Ovary (tissue), 9 donors: Measurements from ENCODE around the gene ODAD4. TPM values are rescaled to one million over a fixed set of nuclear protein-coding genes. Genes with fewer than 3 reads are reported as not detected.

Experiments
- DNase-seq, 5 donors: peaks; one replicate each; pipeline ENCODE4 v3.0.0-alpha.2; 2019 to 2020
- H3K27ac ChIP-seq, 2 donors: fragments of 200-600 bp; one replicate each; pipeline versions ENCODE4 v1.5.1 to v1.8.0; 2019 to 2022
- H3K27me3 ChIP-seq: fragments of 200-600 bp; one replicate; pipeline ENCODE4 v1.8.0; 2022
- H3K36me3 ChIP-seq: fragments of 200-600 bp; sonication (generic); one replicate; pipeline ENCODE4 v1.5.1; 2019
- H3K4me1 ChIP-seq: one replicate; pipeline ENCODE4 v1.8.1; 2013; ENCODE audit warnings: mild to moderate bottlenecking, moderate library complexity; ENCODE audit not compliant: insufficient read depth
- H3K4me3 ChIP-seq: fragments of 200-600 bp; sonication (generic); one replicate; pipeline ENCODE4 v1.5.1; 2017
- H3K9me3 ChIP-seq, 2 donors: fragments of 200-600 bp in 1 of 2; sonication (generic) in 1 of 2; one replicate each; pipeline versions ENCODE4 v1.5.1 to v1.8.1; 2013 to 2019; ENCODE audit warnings: mild to moderate bottlenecking in 1 of 2, moderate library complexity in 1 of 2
- CTCF ChIP-seq, 3 donors: fragments of 450-650 bp in 2 of 3; fragments of 200-600 bp in 1 of 3; IDR thresholded peaks; one replicate each; pipeline versions ENCODE4 v1.5.1 to v1.8.0; 2016 to 2022; ENCODE audit warnings: antibody characterized with exemption in 3 of 3, mild to moderate bottlenecking in 1 of 3
- EP300 ChIP-seq: sonication (generic); formaldehyde crosslinking; IDR thresholded peaks from one replicate; pipeline ENCODE4 v1.6.1; 2017; ENCODE audit warnings: antibody characterized with exemption
- POLR2A ChIP-seq: fragments of 450-650 bp; IDR thresholded peaks from one replicate; pipeline ENCODE4 v1.6.1; 2017; ENCODE audit warnings: antibody characterized with exemption, mild to moderate bottlenecking, moderate library complexity
- WGBS, 3 donors: extraction: QIAGEN DNeasy Blood & Tissue Kit in 1 of 3; methylation state at CpG; one replicate each; pipeline versions ENCODE4 v1.1.5 to v1.1.7; 2013 to 2017; 5-methylcytosine and 5-hydroxymethylcytosine counted together
- intact Hi-C, 4 donors: fragments of 100-400 bp; cut with DNase I; formaldehyde crosslinking; loops; one replicate each; pipeline versions ENCODE4 v1.11.0 to v1.15.1; 2022 to 2023
- polyA plus RNA-seq, 2 donors: library from polyadenylated mRNA; stranded (reverse); fragments of 200-250 nt in 1 of 2; fragments of 350-450 nt in 1 of 2; fragmentation: Illumina TruSeq in 1 of 2; extraction: RNeasy Lipid Tissue Mini Kit (QIAGEN cat#74804) in 1 of 2; gene quantifications; one replicate each; pipeline ENCODE4 v1.2.3, GENCODE V29; 2013 to 2014
- total RNA-seq, 7 donors: library from RNA; depleted of rRNA in 2 of 7; stranded (reverse); fragments of >200 nt in 2 of 7; fragmentation: NEBNext Ultra II Directional in 3 of 7; extraction: Animal tissue kit (Norgen Biotek cat#: 25700) in 3 of 7; gene quantifications; one replicate each; pipeline versions ENCODE4 v1.1.0 to v1.2.4, GENCODE V29; 2016 to 2023
- donor health status: DM: no; HTN: no; CAD: no; lungs with moderate emphysema.
- donor health status: DM: no; HTN: no; CAD: no.
- donor health status: Bipolar disorder and iron deficiency.
- donor health status: DM: yes; HTN: yes; CAD: no.
- donor health status: DM: no; HTN: no; CAD: no.
- donor health status: DM: yes; HTN: yes; CAD: no.

The ODAD4 gene
- total and polyA plus RNA-seq, 9 donors, result 1.1 to 11.0 (median 2.1) TPM

GRCh38 chr17:42000413-42001133, 70.2 kb downstream of the ODAD4 start:
- TF ChIP-seq POLR2A (no peak), CTCF (IDR thresholded peaks at IDR 0.05) (no peak), EP300 (no peak)
- H3K4me1 ChIP-seq, result no peaks in the 10 kb centered on the region
- H3K9me3 ChIP-seq, result no peaks in the 10 kb centered on the region
- no peak overlapping the region for H3K4me3 ChIP-seq
- H3K27ac ChIP-seq, result no peak overlapping the region
- no peaks in the 10 kb centered on the region for H3K36me3 ChIP-seq
- intact Hi-C loops, result no loop called here
- no peak for DNase-seq
- no peaks in the 10 kb centered on the region for H3K27me3 ChIP-seq
- 86 to 91% (median 86%) methylated on average over 3 of the region's 3 CpGs for WGBS, 3 donors

- WGBS, 3 donors, result 92 to 93% (median 92%) methylated on average over 2 of the region's 2 CpGs
- no peaks in the 10 kb centered on the region for H3K36me3 ChIP-seq
- no peaks in the 10 kb centered on the region for H3K27me3 ChIP-seq
- no peaks in the 10 kb centered on the region for H3K4me1 ChIP-seq
- no peak overlapping the region for H3K4me3 ChIP-seq
- H3K9me3 ChIP-seq, result no peaks in the 10 kb centered on the region
- TF ChIP-seq EP300, result no peak
- TF ChIP-seq CTCF (IDR thresholded peaks at IDR 0.05), result no peak
- no peak for TF ChIP-seq POLR2A
- no peak for DNase-seq
- no peak overlapping the region for H3K27ac ChIP-seq
- intact Hi-C loops, result no loop called here
Observed at GRCh38 chr17:42001729-42002128, 71.3 kb downstream of the ODAD4 start.

- Histone ChIP-seq H3K4me3 (no peak overlapping the region), H3K36me3 (no peaks in the 10 kb centered on the region), H3K27ac (no peak overlapping the region), H3K4me1 (no peaks in the 10 kb centered on the region), H3K9me3 (no peaks in the 10 kb centered on the region), H3K27me3 (no peaks in the 10 kb centered on the region)
- DNase-seq, result no peak
- no peak for TF ChIP-seq EP300
- no peak for TF ChIP-seq CTCF (IDR thresholded peaks at IDR 0.05)
- no peak for TF ChIP-seq POLR2A
- intact Hi-C loops, result no loop called here
- 88 to 89% (median 88%) methylated on average over 7 of the region's 7 CpGs for WGBS, 3 donors
Observed at GRCh38 chr17:42002175-42002791, 71.9 kb downstream of the ODAD4 start.

GRCh38 chr17:42002792-42003301, 72.4 kb downstream of the ODAD4 start:
- H3K27me3 ChIP-seq, result no peaks in the 10 kb centered on the region
- H3K9me3 ChIP-seq, result no peaks in the 10 kb centered on the region
- 70 to 76% (median 70%) methylated on average over 3 of the region's 3 CpGs for WGBS, 3 donors
- H3K4me1 ChIP-seq, result peaks cover 2% of the 10 kb centered on the region
- H3K27ac ChIP-seq, result no peak overlapping the region
- no peak for TF ChIP-seq EP300
- TF ChIP-seq CTCF (IDR thresholded peaks at IDR 0.05), result no peak
- TF ChIP-seq POLR2A, result no peak
- intact Hi-C loops, result no loop called here
- DNase-seq, result no peak
- H3K4me3 ChIP-seq, result no peak overlapping the region
- no peaks in the 10 kb centered on the region for H3K36me3 ChIP-seq
